K562 (cell line): Measurements from ENCODE around the gene KIF14. TPM values are rescaled to one million over a fixed set of nuclear protein-coding genes. Genes with fewer than 3 reads are reported as not detected.

Source experiments
- ATF4 ChIP-seq: fragments of 450-650 bp; formaldehyde crosslinking; IDR thresholded peaks from 2 replicates; pipeline ENCODE4 v1.4.0; 2022; ENCODE audit warnings: mild to moderate bottlenecking, moderate library complexity
- CLOCK ChIP-seq: fragments of 250-450 bp; sonication (Bioruptor Pico); IDR thresholded peaks from 2 replicates; pipeline ENCODE4 v1.4.0; 2020; ENCODE audit warnings: mild to moderate bottlenecking, moderate library complexity, borderline replicate concordance
- GATA2 ChIP-seq: sonication (generic); formaldehyde crosslinking; IDR thresholded peaks from 2 replicates; pipeline ENCODE4 v1.4.0; 2020; ENCODE audit warnings: mild to moderate bottlenecking, missing genetic modification reagents
- HMG20A ChIP-seq: fragments of 450-650 bp; formaldehyde crosslinking; conservative IDR thresholded peaks from 2 replicates; pipeline ENCODE4 v1.4.0; 2020; ENCODE audit warnings: mild to moderate bottlenecking, mixed read lengths
- KLF10 ChIP-seq: fragments of 250-450 bp; sonication (Bioruptor Pico); IDR thresholded peaks from 2 replicates; pipeline ENCODE4 v1.6.1; 2021; ENCODE audit warnings: matching md5 sums
- MYNN ChIP-seq, 2 experiments: sonication (generic); formaldehyde crosslinking in 1 of 2; IDR thresholded peaks; 2 replicates each; pipeline versions ENCODE4 v1.5.0 to v1.6.1; 2016 to 2020; ENCODE audit warnings: antibody characterized with exemption in 1 of 2, missing genetic modification reagents in 1 of 2
- NFYB ChIP-seq: IDR thresholded peaks from 2 replicates; pipeline ENCODE4 v1.6.1; 2011; ENCODE audit warnings: mild to moderate bottlenecking, moderate library complexity; ENCODE audit not compliant: insufficient read length; ENCODE audit errors: extremely low read depth
- NR1H2 ChIP-seq: sonication (generic); formaldehyde crosslinking; IDR thresholded peaks from 2 replicates; pipeline ENCODE4 v1.4.0; 2020; ENCODE audit warnings: mild to moderate bottlenecking, missing genetic modification reagents
- SNRNP70 ChIP-seq: fragments of 200-400 bp; formaldehyde crosslinking; optimal IDR thresholded peaks from 2 replicates; pipeline ENCODE3; 2017; ENCODE audit warnings: low read depth, low read length
- ZEB2 ChIP-seq: fragments of 450-650 bp; IDR thresholded peaks from 2 replicates; pipeline ENCODE4 v1.6.1; 2016
- ZFP1 ChIP-seq: fragments of 450-650 bp; formaldehyde crosslinking; IDR thresholded peaks from 2 replicates; pipeline ENCODE4 v1.4.0; 2020; ENCODE audit warnings: mild to moderate bottlenecking, mixed read lengths
- ZNF140 ChIP-seq: fragments of 250-450 bp; sonication (Bioruptor Pico); IDR thresholded peaks from 2 replicates; pipeline ENCODE4 v1.8.0; 2021; ENCODE audit warnings: moderate library complexity, mild to moderate bottlenecking, inconsistent platforms
- ZNF184 ChIP-seq: sonication (generic); formaldehyde crosslinking; IDR thresholded peaks from 2 replicates; pipeline ENCODE4 v1.5.0; 2020; ENCODE audit warnings: missing genetic modification reagents
- ZNF407 ChIP-seq: fragments of 450-650 bp; IDR thresholded peaks from 2 replicates; pipeline ENCODE4 v1.6.1; 2016; ENCODE audit warnings: low read depth
- ZNF57 ChIP-seq: fragments of 450-650 bp; formaldehyde crosslinking; IDR thresholded peaks from 2 replicates; pipeline ENCODE4 v1.4.0; 2020; ENCODE audit warnings: mild to moderate bottlenecking, moderate library complexity
- polyA plus RNA-seq, 8 experiments: library from polyadenylated mRNA; depleted of rRNA in 4 of 8; stranded (reverse) in 5 of 8; unstranded in 3 of 8; fragments of >200 nt; fragmentation: Nextera tagmentation in 2 of 8; fragmentation: Illumina TruSeq in 1 of 8; extraction: Ambion mirVana in 2 of 8; extraction: Trizol in 1 of 8; gene quantifications; 2 replicates each; pipeline versions ENCODE4 v1.2.1 to v1.2.3, GENCODE V29; 2011 to 2014; ENCODE audit warnings: inconsistent platforms in 1 of 8, missing spikeins in 1 of 8
- total RNA-seq, 7 experiments: library from RNA; depleted of rRNA in 6 of 7; stranded (reverse); fragments of >200 nt in 6 of 7; fragmentation: Illumina TruSeq in 2 of 7; extraction: Trizol in 2 of 7; gene quantifications; 2 replicates each; pipeline versions ENCODE4 v1.2.1 to v1.2.3, GENCODE V29; 2011 to 2021; ENCODE audit warnings: low replicate concordance in 1 of 7

The KIF14 gene
- total and polyA plus RNA-seq, 9 of the 15 experiments (the other 6 are each of a cell fraction or from before 2014, with no cell fraction given), result 11.5 to 47.4 (median 29.0) TPM

GRCh38 chr1:200640963-200641401, 20.4 kb upstream of the KIF14 start (continued):
- no peak for TF ChIP-seq CLOCK (CRISPR knock-in tag)
- no peak for TF ChIP-seq GATA2 (CRISPR knock-in tag)
- no peak for TF ChIP-seq ZFP1 (CRISPR knock-in tag)
- TF ChIP-seq ZNF140 (CRISPR knock-in tag), result no peak
- no peak for TF ChIP-seq ATF4 (CRISPR knock-in tag)
- TF ChIP-seq NFYB, result no peak
- no peak for TF ChIP-seq NR1H2 (CRISPR knock-in tag)
- no peak for TF ChIP-seq ZNF57 (CRISPR knock-in tag)
- TF ChIP-seq SNRNP70, result no peak
- TF ChIP-seq ZNF407, result no peak
- TF ChIP-seq MYNN (IDR thresholded peaks at IDR 0.05), result no peak
- no peak for TF ChIP-seq MYNN (CRISPR knock-in tag; IDR thresholded peaks at IDR 0.05)
- TF ChIP-seq HMG20A, result no peak
- no peak for TF ChIP-seq ZNF184 (CRISPR knock-in tag)
- no peak for TF ChIP-seq KLF10 (CRISPR knock-in tag)
- TF ChIP-seq ZEB2, result peak; percentile 24; the same call in 1 of the 2 replicates
